Fibroblast of mammary gland (primary cell): Measurements from ENCODE around the gene OR52E5.

Source experiments
- DNase-seq: peaks from one replicate; pipeline ENCODE4 v3.0.0-alpha.2; 2010; ENCODE audit warnings: low read depth
- H3K4me3 ChIP-seq: 2 replicates; pipeline ENCODE4 v1.5.1; 2011; ENCODE audit warnings: low read depth, mild to moderate bottlenecking, low read length, moderate library complexity; ENCODE audit not compliant: control insufficient read depth
- CTCF ChIP-seq: conservative IDR thresholded peaks from 2 replicates; pipeline ENCODE4 v1.5.1; 2011; ENCODE audit warnings: low read depth, low read length, inconsistent platforms; ENCODE audit not compliant: control insufficient read depth, insufficient read depth

The OR52E5 gene

GRCh38 chr11:5931061-5931460 lies 38.1 kb downstream of the OR52E5 start:
- no peak overlapping the region for H3K4me3 ChIP-seq
- no peak for DNase-seq
- TF ChIP-seq CTCF: no peak

GRCh38 chr11:5932671-5933070 lies 39.7 kb downstream of the OR52E5 start:
- no peak overlapping the region for H3K4me3 ChIP-seq
- DNase-seq: no peak
- TF ChIP-seq CTCF: no peak

GRCh38 chr11:5933116-5933515 lies 40.1 kb downstream of the OR52E5 start:
- H3K4me3 ChIP-seq: no peak overlapping the region
- DNase-seq: no peak
- TF ChIP-seq CTCF: no peak

GRCh38 chr11:5937868-5938602 lies 45.0 kb downstream of the OR52E5 start:
- DNase-seq: no peak
- no peak for TF ChIP-seq CTCF
- no peak overlapping the region for H3K4me3 ChIP-seq

GRCh38 chr11:5938603-5938965 lies 45.6 kb downstream of the OR52E5 start:
- TF ChIP-seq CTCF: no peak
- no peak for DNase-seq
- H3K4me3 ChIP-seq: no peak overlapping the region

GRCh38 chr11:5940748-5941147 lies 47.7 kb downstream of the OR52E5 start:
- DNase-seq: no peak
- TF ChIP-seq CTCF: no peak

GRCh38 chr11:5941951-5942350 lies 48.9 kb downstream of the OR52E5 start, which contains the start of gene OR56A3:
Gene OR56A3 (plus strand): TSS chr11:5942251. CDS start chr11:5947347, 5,096 bp downstream.
- no peak for TF ChIP-seq CTCF
- H3K4me3 ChIP-seq: no peak within 1 kb of the TSS
- DNase-seq: no peak

More at GRCh38 chr11:5940748-5941147, 47.7 kb downstream of the OR52E5 start:
- no peak overlapping the region for H3K4me3 ChIP-seq
